Caco-2 (cell line): ENCODE measurements around the gene TTC9C. TPM values are rescaled to one million over a fixed set of nuclear protein-coding genes. Genes with fewer than 3 reads are reported as not detected.
"Not testable (repeated sequence)": the region's sequence is repeated elsewhere in the genome, so short reads cannot be mapped to it uniquely, and the experiment has no call there.

ENCODE experiments used
- BruUV-seq: library from RNA; stranded (reverse); fragments of 400-500 nt; replicated peaks from 2 replicates; lab custom pipeline; 2021; lab: Mats Ljungman, UMichigan
- CTCF ChIA-PET: fragments of 300-600 bp; sonication (Branson Sonifier 250); formaldehyde crosslinking; loops from one replicate; lab custom pipeline; 2022; ENCODE audit warnings: antibody characterized with exemption; lab: Charles Lee
- POLR2A ChIA-PET: fragments of 300-600 bp; sonication (Branson Sonifier 250); formaldehyde crosslinking; loops from one replicate; lab custom pipeline; 2022; ENCODE audit warnings: antibody characterized with exemption; lab: Charles Lee
- DNase-seq, 2 experiments: peaks; one replicate each; pipeline versions ENCODE4 v3.0.0 to v3.0.0-alpha.2; 2020 to 2022
- H3K27me3 ChIP-seq: replicated peaks from 2 replicates; pipeline ENCODE4 v1.6.0; 2011; ENCODE audit warnings: low read length; ENCODE audit not compliant: control insufficient read depth, insufficient read depth
- H3K36me3 ChIP-seq: 2 replicates; pipeline ENCODE4 v1.5.1; 2011; ENCODE audit warnings: low read length; ENCODE audit not compliant: control insufficient read depth, insufficient read depth
- H3K4me1 ChIP-seq: fragments of 250-450 bp; sonication (Bioruptor Pico); 2 replicates; pipeline ENCODE4 v1.5.1; 2020; ENCODE audit warnings: mild to moderate bottlenecking
- H3K4me3 ChIP-seq: 2 replicates; pipeline ENCODE4 v1.5.1; 2011; ENCODE audit warnings: low read depth, mild to moderate bottlenecking, control low read depth, low read length
- H3K9me3 ChIP-seq: fragments of 250-450 bp; sonication (Bioruptor Pico); 2 replicates; pipeline ENCODE4 v1.5.1; 2020; ENCODE audit warnings: mild to moderate bottlenecking, moderate library complexity
- H3K27ac Mint-ChIP-seq: one replicate; pipeline ENCODE4 v1.8.0; 2022; ENCODE audit warnings: mixed read lengths; ENCODE audit not compliant: unreplicated experiment
- H3K27me3 Mint-ChIP-seq: one replicate; pipeline ENCODE4 v1.8.0; 2022; ENCODE audit warnings: mixed read lengths; ENCODE audit not compliant: insufficient read depth, unreplicated experiment
- H3K36me3 Mint-ChIP-seq: one replicate; pipeline ENCODE4 v1.8.0; 2022; ENCODE audit warnings: mild to moderate bottlenecking, mixed read lengths; ENCODE audit not compliant: insufficient read depth, unreplicated experiment
- H3K4me1 Mint-ChIP-seq: one replicate; pipeline ENCODE4 v1.8.0; 2022; ENCODE audit warnings: low read depth, mixed read lengths; ENCODE audit not compliant: unreplicated experiment
- H3K4me3 Mint-ChIP-seq: one replicate; pipeline ENCODE4 v1.8.0; 2022; ENCODE audit warnings: mild to moderate bottlenecking, moderate library complexity, mixed read lengths; ENCODE audit not compliant: unreplicated experiment
- H3K9me3 Mint-ChIP-seq: one replicate; pipeline ENCODE4 v1.8.0; 2022; ENCODE audit warnings: mixed read lengths; ENCODE audit not compliant: unreplicated experiment
- intact Hi-C: fragments of 100-400 bp; cut with micrococcal nuclease; formaldehyde crosslinking; loops from one replicate; pipeline ENCODE4 v1.10.0; 2022; ENCODE audit not compliant: unreplicated experiment
- total RNA-seq: library from RNA; stranded (reverse); gene quantifications from 2 replicates; pipeline ENCODE4 v1.2.3, GENCODE V29; 2022
- TF ChIP-seq, protein P1 (sequence below), 2 experiments: fragments of 200-600 bp in 1 of 2; IDR thresholded peaks; 1 replicate in 1 of 2; 2 replicates in 1 of 2; pipeline versions ENCODE4 v1.5.1 to v1.8.0; 2011 to 2022; ENCODE audit warnings: antibody characterized with exemption in 1 of 2, control low read depth in 1 of 2, inconsistent platforms in 1 of 2, low read depth in 1 of 2, low read length in 1 of 2, mild to moderate bottlenecking in 1 of 2, moderate library complexity in 1 of 2; ENCODE audit not compliant: insufficient read depth in 1 of 2, severe bottlenecking in 1 of 2, unreplicated experiment in 1 of 2

The TTC9C gene
- total RNA-seq, 1 experiment from 2014 or later = 53.6 TPM

DNA sequence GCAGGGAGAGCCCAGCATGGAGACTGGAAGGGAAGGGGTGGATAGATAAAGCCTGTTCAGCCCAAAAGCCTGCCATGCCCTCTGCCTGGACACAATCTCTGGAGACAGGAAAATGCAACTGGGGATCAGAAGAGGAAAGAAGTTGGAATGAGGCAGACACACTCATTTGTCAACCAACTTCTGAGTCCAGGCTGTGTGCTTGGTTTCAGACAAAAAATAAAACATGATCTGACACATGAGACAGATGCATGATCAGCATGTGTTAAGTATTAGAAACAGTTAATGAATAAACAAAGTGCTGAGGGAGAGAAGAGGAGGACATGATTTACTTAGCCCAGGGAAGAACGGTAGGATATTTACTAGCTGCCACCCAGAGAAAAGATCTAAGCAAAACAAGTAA is 39.8 kb upstream of the TTC9C start:
- TF ChIP-seq, protein P1, sequence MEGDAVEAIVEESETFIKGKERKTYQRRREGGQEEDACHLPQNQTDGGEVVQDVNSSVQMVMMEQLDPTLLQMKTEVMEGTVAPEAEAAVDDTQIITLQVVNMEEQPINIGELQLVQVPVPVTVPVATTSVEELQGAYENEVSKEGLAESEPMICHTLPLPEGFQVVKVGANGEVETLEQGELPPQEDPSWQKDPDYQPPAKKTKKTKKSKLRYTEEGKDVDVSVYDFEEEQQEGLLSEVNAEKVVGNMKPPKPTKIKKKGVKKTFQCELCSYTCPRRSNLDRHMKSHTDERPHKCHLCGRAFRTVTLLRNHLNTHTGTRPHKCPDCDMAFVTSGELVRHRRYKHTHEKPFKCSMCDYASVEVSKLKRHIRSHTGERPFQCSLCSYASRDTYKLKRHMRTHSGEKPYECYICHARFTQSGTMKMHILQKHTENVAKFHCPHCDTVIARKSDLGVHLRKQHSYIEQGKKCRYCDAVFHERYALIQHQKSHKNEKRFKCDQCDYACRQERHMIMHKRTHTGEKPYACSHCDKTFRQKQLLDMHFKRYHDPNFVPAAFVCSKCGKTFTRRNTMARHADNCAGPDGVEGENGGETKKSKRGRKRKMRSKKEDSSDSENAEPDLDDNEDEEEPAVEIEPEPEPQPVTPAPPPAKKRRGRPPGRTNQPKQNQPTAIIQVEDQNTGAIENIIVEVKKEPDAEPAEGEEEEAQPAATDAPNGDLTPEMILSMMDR (IDR thresholded peaks at IDR 0.05; ENCODE audit: insufficient read depth in 1 of 2, low read depth in 1 of 2, low read length in 1 of 2, severe bottlenecking in 1 of 2, unreplicated experiment in 1 of 2) = no peak
- Histone ChIP-seq H3K36me3 (peaks cover 2% of the 10 kb centered on the region), H3K4me1 (no peaks in the 10 kb centered on the region), H3K27me3 (no peaks in the 10 kb centered on the region), H3K4me3 (no peak overlapping the region), H3K9me3 (no peaks in the 10 kb centered on the region)
- Mint-ChIP-seq H3K9me3 (no peaks in the 10 kb centered on the region), H3K4me3 (no peak overlapping the region), H3K36me3 (peaks cover 17% of the 10 kb centered on the region), H3K4me1 (no peaks in the 10 kb centered on the region), H3K27ac (no peak overlapping the region), H3K27me3 (no peaks in the 10 kb centered on the region)
- DNase-seq = no peak
- intact Hi-C loops = no loop called here
- ChIA-PET CTCF (interaction anchor here (0.6 kb wide), 1 partner anchor 92 kb away, joined by 4 read pairs; no protein-coding TSS in a partner anchor), POLR2A (no interaction called here)
- no TSS peak for BruUV-seq

DNA sequence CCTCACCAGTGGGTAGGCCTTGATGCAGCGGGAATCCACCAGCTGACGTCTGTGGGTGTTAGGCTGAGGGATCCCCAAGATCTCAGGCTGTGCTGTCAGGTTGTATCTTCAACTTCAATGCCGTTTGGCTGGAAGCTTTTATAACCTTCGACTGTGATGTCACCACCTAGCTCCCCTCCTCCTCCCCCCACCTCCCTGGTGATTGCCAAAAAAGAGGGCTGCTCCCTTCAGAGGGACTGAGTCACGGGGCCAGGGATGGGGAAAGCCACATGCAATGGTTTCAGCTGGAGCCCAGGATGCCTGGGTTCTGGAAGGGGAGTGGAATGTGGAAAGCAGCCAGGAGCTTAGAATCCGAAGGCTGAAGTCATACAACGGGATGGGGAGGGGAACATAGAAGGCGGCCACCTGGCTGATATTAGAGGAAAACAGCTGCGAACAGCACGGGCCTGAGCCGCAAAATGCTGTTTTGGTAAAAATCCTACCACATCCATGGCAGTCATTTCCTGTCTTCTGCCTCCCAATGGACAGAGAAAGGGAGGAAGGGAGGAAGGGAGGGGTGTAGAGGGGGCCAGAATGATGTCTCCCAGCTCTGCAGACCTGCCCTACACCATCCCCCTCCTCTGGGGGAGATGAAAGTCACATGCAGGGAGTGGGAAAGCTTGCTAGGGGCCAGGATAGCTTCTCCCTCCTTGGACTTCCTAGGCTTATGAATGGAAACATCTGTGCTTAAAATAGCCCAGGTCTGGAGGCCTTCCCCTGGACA is 38.7 kb upstream of the TTC9C start, which contains the start of gene LRRN4CL:
TSS of gene LRRN4CL (minus strand) at position 110 of the 763 bp plus-strand sequence. CDS start 1,022 bp downstream, outside the sequence.
- TF ChIP-seq, protein P1 (IDR thresholded peaks at IDR 0.05; ENCODE audit: insufficient read depth in 1 of 2, low read depth in 1 of 2, low read length in 1 of 2, severe bottlenecking in 1 of 2, unreplicated experiment in 1 of 2) = no peak
- no peaks in the 10 kb centered on the region for H3K27me3 Mint-ChIP-seq
- ChIA-PET POLR2A (interaction anchor here (0.5 to 1.0 kb wide), 3 partner anchors 8 to 37 kb away, joined by 3 to 5 read pairs (median 5); partner anchors contain the start of genes C11orf98, CSKMT and HNRNPUL2), CTCF (interaction anchor here (1.5 kb wide), 1 partner anchor 18 kb away, joined by 5 read pairs; the partner anchor contains the start of genes LBHD1 and UQCC3)
- no peak for DNase-seq
- Histone ChIP-seq H3K27me3 (no peaks in the 10 kb centered on the region), H3K36me3 (peaks cover 2% of the 10 kb centered on the region), H3K9me3 (no peaks in the 10 kb centered on the region), H3K4me3 (no peak within 1 kb of the TSS), H3K4me1 (no peaks in the 10 kb centered on the region)
- intact Hi-C loops = no loop called here
- no peak within 1 kb of the TSS for H3K4me3 Mint-ChIP-seq
- no peak within 1 kb of the TSS for H3K27ac Mint-ChIP-seq
- BruUV-seq = no TSS peak
- peaks cover under 1% of the 10 kb centered on the region for H3K4me1 Mint-ChIP-seq
- no peaks in the 10 kb centered on the region for H3K9me3 Mint-ChIP-seq
- peaks cover 28% of the 10 kb centered on the region for H3K36me3 Mint-ChIP-seq

DNA sequence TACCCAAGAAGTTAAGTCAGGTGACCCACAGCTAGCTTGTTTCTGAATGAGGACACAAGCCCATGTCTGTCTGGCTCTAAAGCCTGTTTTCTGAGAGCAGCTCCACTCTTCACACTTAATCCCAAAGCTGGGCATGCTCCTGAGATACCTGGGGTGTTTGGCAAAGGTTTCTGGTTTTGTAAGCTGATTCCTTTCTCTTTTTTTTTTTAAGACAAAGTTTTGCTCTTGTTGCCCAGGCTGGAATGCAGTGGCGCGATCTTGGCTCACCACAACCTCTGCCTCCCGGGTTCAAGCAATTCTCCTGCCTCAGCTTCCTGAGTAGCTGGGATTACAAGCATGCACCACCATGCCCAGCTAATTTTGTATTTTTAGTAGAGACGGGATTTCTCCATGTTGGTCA is 34.7 kb upstream of the TTC9C start:
- CTCF ChIA-PET = interaction anchor here (0.5 to 1.2 kb wide), 3 partner anchors 20 to 60 kb away, joined by 3 to 4 read pairs (median 3); partner anchors contain the start of gene ZBTB3
- H3K4me3 ChIP-seq, H3K27me3 Mint-ChIP-seq, H3K36me3 ChIP-seq, H3K27ac Mint-ChIP-seq, H3K4me1 Mint-ChIP-seq, BruUV-seq, H3K4me3 Mint-ChIP-seq, H3K4me1 ChIP-seq, DNase-seq, H3K9me3 ChIP-seq, H3K27me3 ChIP-seq, H3K9me3 Mint-ChIP-seq: not testable (repeated sequence)
- intact Hi-C loops = loop anchor here (1.0 kb wide), 1 partner anchor 14 kb away; the partner anchor contains the start of gene UBXN1
- H3K36me3 Mint-ChIP-seq = peaks cover 53% of the 10 kb centered on the region
- POLR2A ChIA-PET = interaction anchor here (1.3 to 1.7 kb wide), 2 partner anchors 29 to 102 kb away, joined by 4 to 6 read pairs; partner anchors contain the start of genes C11orf98, CSKMT and TUT1
